ENCODE data around the gene KRTAP10-7.

DNA sequence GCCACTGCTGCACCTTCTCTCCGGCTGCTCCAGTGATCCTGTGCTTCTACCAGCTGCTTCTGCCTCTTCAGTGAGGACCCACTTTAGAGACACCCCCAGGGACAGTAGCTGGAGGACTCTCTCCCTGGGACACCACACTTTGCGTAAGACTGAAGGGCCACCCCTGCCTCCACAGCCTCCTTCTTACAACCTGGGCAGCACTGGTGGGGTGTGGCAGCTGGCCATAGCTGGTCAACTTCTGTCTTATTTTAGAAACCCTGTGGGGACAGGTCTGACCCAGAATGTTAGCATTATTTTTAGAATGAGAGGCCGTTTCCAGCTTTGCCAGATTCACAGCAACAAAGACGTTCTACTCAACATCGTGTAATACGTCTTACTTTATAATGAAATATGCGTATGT is 25.4 kb downstream of the KRTAP10-7 start:
- TF ChIP-seq EZH2 (optimal IDR thresholded peaks at IDR 0.05; ENCODE audit: low read depth, low read length): no peak
- TF ChIP-seq, protein P1, sequence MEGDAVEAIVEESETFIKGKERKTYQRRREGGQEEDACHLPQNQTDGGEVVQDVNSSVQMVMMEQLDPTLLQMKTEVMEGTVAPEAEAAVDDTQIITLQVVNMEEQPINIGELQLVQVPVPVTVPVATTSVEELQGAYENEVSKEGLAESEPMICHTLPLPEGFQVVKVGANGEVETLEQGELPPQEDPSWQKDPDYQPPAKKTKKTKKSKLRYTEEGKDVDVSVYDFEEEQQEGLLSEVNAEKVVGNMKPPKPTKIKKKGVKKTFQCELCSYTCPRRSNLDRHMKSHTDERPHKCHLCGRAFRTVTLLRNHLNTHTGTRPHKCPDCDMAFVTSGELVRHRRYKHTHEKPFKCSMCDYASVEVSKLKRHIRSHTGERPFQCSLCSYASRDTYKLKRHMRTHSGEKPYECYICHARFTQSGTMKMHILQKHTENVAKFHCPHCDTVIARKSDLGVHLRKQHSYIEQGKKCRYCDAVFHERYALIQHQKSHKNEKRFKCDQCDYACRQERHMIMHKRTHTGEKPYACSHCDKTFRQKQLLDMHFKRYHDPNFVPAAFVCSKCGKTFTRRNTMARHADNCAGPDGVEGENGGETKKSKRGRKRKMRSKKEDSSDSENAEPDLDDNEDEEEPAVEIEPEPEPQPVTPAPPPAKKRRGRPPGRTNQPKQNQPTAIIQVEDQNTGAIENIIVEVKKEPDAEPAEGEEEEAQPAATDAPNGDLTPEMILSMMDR (IDR thresholded peaks at IDR 0.05; ENCODE audit: low read length): no peak
- TF ChIP-seq EZH2phosphoT487 (IDR thresholded peaks at IDR 0.05; ENCODE audit: low read length): no peak
